ENCODE measurements around the gene ALOX12.

DNA sequence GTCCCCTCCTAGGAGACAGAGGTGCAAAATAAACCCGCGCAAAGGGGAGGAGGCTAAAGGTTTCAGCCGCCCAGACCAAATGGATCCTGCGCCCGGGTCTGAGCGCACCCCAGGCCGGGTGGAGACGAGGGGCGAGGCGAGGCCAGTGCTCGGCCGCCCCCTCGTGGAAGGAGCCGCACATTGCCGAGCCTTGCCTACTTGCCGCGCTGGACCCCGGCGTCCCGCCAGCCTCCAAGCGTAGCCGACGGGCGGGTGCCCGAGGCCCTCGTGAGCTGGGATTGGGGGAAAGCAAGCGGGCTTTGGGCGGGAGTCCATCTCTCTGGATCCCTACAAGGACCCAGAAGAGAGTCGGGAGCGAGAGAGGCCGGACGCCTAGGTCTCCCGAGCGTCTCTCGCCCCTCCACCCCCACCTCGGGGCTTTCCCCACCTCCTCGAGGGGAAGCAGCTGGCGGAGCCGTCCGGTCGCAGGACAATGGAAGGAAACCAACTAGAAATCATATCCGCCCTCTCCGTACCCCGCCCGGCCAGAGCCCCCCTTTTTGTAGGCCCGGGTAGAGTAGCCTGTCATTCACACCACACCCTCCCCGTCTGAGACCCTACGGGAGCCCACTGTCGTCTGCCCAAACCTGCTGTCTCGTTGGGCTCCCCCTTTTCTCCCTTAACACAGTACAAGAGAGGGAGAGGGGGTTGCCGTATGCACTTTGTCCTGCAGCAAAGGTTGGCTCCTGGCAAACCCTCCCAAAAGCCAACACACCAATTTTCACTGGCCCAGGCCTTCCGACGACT lies 26.3 kb downstream of the ALOX12 start:
- TF ChIP-seq, protein P1, sequence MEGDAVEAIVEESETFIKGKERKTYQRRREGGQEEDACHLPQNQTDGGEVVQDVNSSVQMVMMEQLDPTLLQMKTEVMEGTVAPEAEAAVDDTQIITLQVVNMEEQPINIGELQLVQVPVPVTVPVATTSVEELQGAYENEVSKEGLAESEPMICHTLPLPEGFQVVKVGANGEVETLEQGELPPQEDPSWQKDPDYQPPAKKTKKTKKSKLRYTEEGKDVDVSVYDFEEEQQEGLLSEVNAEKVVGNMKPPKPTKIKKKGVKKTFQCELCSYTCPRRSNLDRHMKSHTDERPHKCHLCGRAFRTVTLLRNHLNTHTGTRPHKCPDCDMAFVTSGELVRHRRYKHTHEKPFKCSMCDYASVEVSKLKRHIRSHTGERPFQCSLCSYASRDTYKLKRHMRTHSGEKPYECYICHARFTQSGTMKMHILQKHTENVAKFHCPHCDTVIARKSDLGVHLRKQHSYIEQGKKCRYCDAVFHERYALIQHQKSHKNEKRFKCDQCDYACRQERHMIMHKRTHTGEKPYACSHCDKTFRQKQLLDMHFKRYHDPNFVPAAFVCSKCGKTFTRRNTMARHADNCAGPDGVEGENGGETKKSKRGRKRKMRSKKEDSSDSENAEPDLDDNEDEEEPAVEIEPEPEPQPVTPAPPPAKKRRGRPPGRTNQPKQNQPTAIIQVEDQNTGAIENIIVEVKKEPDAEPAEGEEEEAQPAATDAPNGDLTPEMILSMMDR (optimal IDR thresholded peaks at IDR 0.05 in 1 of 3, IDR thresholded peaks at IDR 0.05 in 1 of 3, conservative IDR thresholded peaks at IDR 0.05 in 1 of 3; ENCODE audit: extremely low read depth in 1 of 3, insufficient read depth in 2 of 3, low read length in 3 of 3), result peak; percentile 73 to 98 (median 95)
- no peak for TF ChIP-seq EZH2 (IDR thresholded peaks at IDR 0.05; ENCODE audit: low read length)

Measured in keratinocyte (primary cell).